SK-N-MC (cell line): ENCODE results near the gene IGIP.

Experiments
- DNase-seq: peaks from one replicate; pipeline ENCODE4 v3.0.0-alpha.2; 2011; ENCODE audit warnings: low read depth, low spot score
- H3K27ac ChIP-seq: fragments of 200-600 bp; sonication (generic); 2 replicates; pipeline ENCODE4 v1.5.1; 2016; ENCODE audit warnings: mixed run types
- H3K36me3 ChIP-seq: fragments of 200-600 bp; sonication (generic); 2 replicates; pipeline ENCODE4 v1.6.1; 2017; ENCODE audit warnings: antibody characterized with exemption, low read length, mixed read lengths; ENCODE audit not compliant: insufficient read depth
- H3K4me3 ChIP-seq: fragments of 200-600 bp; sonication (generic); 2 replicates; pipeline ENCODE4 v1.5.1; 2016
- H3K9ac ChIP-seq: fragments of 200-600 bp; sonication (generic); 2 replicates; pipeline ENCODE4 v1.8.0; 2017; ENCODE audit warnings: mixed run types, mixed read lengths; ENCODE audit not compliant: insufficient read length
- H3K9me3 ChIP-seq: fragments of 200-600 bp; sonication (generic); 2 replicates; pipeline ENCODE4 v1.6.1; 2017; ENCODE audit warnings: low read depth, mild to moderate bottlenecking, antibody characterized with exemption, low read length, moderate library complexity, mixed read lengths
- EZH2 ChIP-seq: fragments of 200-600 bp; sonication (generic); IDR thresholded peaks from one replicate; pipeline ENCODE4 v1.6.1; 2017; ENCODE audit warnings: antibody characterized with exemption
- FOXP2 ChIP-seq: optimal IDR thresholded peaks from 2 replicates; pipeline ENCODE3; 2011; ENCODE audit warnings: mild to moderate bottlenecking, moderate library complexity; ENCODE audit not compliant: insufficient read depth; ENCODE audit errors: extremely low read length, control extremely low read depth
- POLR2AphosphoS5 ChIP-seq: IDR thresholded peaks from 2 replicates; pipeline ENCODE4 v1.6.1; 2012; ENCODE audit warnings: mild to moderate bottlenecking, low read depth, low read length, borderline replicate concordance

Gene IGIP

GRCh38 chr5:140130949-140131733 is 5.4 kb downstream of the IGIP start:
- TF ChIP-seq EZH2 (no peak), FOXP2 (no peak), POLR2AphosphoS5 (no peak)

GRCh38 chr5:140131967-140132409 is 6.3 kb downstream of the IGIP start:
- no peaks in the 10 kb centered on the region for H3K9me3 ChIP-seq
- no peak for DNase-seq
- H3K27ac ChIP-seq, result no peak overlapping the region
- TF ChIP-seq FOXP2 (no peak), POLR2AphosphoS5 (no peak), EZH2 (no peak)
- no peaks in the 10 kb centered on the region for H3K36me3 ChIP-seq
- H3K4me3 ChIP-seq, result no peak overlapping the region
- H3K9ac ChIP-seq, result no peak overlapping the region

More at GRCh38 chr5:140130949-140131733, 5.4 kb downstream of the IGIP start:
- Histone ChIP-seq H3K9ac (no peak overlapping the region), H3K4me3 (no peak overlapping the region), H3K9me3 (no peaks in the 10 kb centered on the region), H3K36me3 (no peaks in the 10 kb centered on the region), H3K27ac (no peak overlapping the region)
- no peak for DNase-seq

GRCh38 chr5:140133514-140134167 is 7.9 kb downstream of the IGIP start:
- H3K9ac ChIP-seq, result no peak overlapping the region
- H3K27ac ChIP-seq, result no peak overlapping the region
- H3K4me3 ChIP-seq, result no peak overlapping the region
- no peaks in the 10 kb centered on the region for H3K36me3 ChIP-seq
- H3K9me3 ChIP-seq, result no peaks in the 10 kb centered on the region
- TF ChIP-seq EZH2, result no peak
- TF ChIP-seq POLR2AphosphoS5, result no peak
- no peak for TF ChIP-seq FOXP2
- DNase-seq, result no peak

GRCh38 chr5:140134277-140134935 is 8.7 kb downstream of the IGIP start:
- TF ChIP-seq FOXP2 (no peak), EZH2 (no peak), POLR2AphosphoS5 (no peak)
- Histone ChIP-seq H3K4me3 (no peak overlapping the region), H3K9ac (no peak overlapping the region), H3K9me3 (no peaks in the 10 kb centered on the region), H3K36me3 (no peaks in the 10 kb centered on the region), H3K27ac (no peak overlapping the region)
- no peak for DNase-seq

- TF ChIP-seq EZH2, result no peak
- no peak for TF ChIP-seq FOXP2
- no peak for TF ChIP-seq POLR2AphosphoS5
- no peak for DNase-seq
Measured at GRCh38 chr5:140135127-140135526, 9.4 kb downstream of the IGIP start.

GRCh38 chr5:140136624-140137023 is 10.9 kb downstream of the IGIP start:
- Histone ChIP-seq H3K27ac (no peak overlapping the region), H3K9ac (no peak overlapping the region), H3K4me3 (no peak overlapping the region), H3K9me3 (no peaks in the 10 kb centered on the region), H3K36me3 (no peaks in the 10 kb centered on the region)
- TF ChIP-seq EZH2 (no peak), FOXP2 (no peak), POLR2AphosphoS5 (no peak)
- no peak for DNase-seq

More at GRCh38 chr5:140135127-140135526, 9.4 kb downstream of the IGIP start:
- Histone ChIP-seq H3K27ac (no peak overlapping the region), H3K9ac (no peak overlapping the region), H3K36me3 (no peaks in the 10 kb centered on the region), H3K9me3 (no peaks in the 10 kb centered on the region), H3K4me3 (no peak overlapping the region)

- Histone ChIP-seq H3K36me3 (no peaks in the 10 kb centered on the region), H3K27ac (no peak overlapping the region), H3K9me3 (no peaks in the 10 kb centered on the region), H3K9ac (no peak overlapping the region), H3K4me3 (no peak overlapping the region)
- no peak for TF ChIP-seq FOXP2
- no peak for TF ChIP-seq EZH2
- TF ChIP-seq POLR2AphosphoS5, result no peak
- DNase-seq, result no peak
Measured at GRCh38 chr5:140140435-140140834, 14.7 kb downstream of the IGIP start.

GRCh38 chr5:140141241-140141640 is 15.5 kb downstream of the IGIP start:
- no peak for DNase-seq
- TF ChIP-seq POLR2AphosphoS5 (no peak), EZH2 (no peak), FOXP2 (no peak)
- Histone ChIP-seq H3K4me3 (no peak overlapping the region), H3K9me3 (no peaks in the 10 kb centered on the region), H3K36me3 (no peaks in the 10 kb centered on the region), H3K27ac (no peak overlapping the region), H3K9ac (no peak overlapping the region)
